IPS-18a (cell line): ENCODE measurements around the gene STOML1.
A peak's percentile ranks its signal among the peaks of the same experiment; 100 is the strongest.

Source experiments
- H3K27ac ChIP-seq: one replicate; pipeline ENCODE4 v1.5.1; 2013; ENCODE audit warnings: low read length
- H3K27me3 ChIP-seq: one replicate; pipeline ENCODE4 v1.6.1; 2013; ENCODE audit warnings: mild to moderate bottlenecking, low read length; ENCODE audit not compliant: control insufficient read depth, insufficient read depth
- H3K36me3 ChIP-seq: one replicate; pipeline ENCODE4 v1.6.1; 2013; ENCODE audit warnings: low read depth, low read length; ENCODE audit not compliant: control insufficient read depth
- H3K4me1 ChIP-seq: one replicate; pipeline ENCODE4 v1.6.1; 2013; ENCODE audit warnings: low read depth, low read length; ENCODE audit not compliant: control insufficient read depth
- H3K4me3 ChIP-seq: one replicate; pipeline ENCODE4 v1.5.1; 2013; ENCODE audit warnings: low read length
- H3K9ac ChIP-seq: one replicate; pipeline ENCODE4 v1.6.1; 2013; ENCODE audit warnings: mild to moderate bottlenecking, low read length, moderate library complexity
- H3K9me3 ChIP-seq: one replicate; pipeline ENCODE4 v1.6.1; 2013; ENCODE audit warnings: low read depth, low read length; ENCODE audit not compliant: control insufficient read depth

Gene STOML1, protein sequence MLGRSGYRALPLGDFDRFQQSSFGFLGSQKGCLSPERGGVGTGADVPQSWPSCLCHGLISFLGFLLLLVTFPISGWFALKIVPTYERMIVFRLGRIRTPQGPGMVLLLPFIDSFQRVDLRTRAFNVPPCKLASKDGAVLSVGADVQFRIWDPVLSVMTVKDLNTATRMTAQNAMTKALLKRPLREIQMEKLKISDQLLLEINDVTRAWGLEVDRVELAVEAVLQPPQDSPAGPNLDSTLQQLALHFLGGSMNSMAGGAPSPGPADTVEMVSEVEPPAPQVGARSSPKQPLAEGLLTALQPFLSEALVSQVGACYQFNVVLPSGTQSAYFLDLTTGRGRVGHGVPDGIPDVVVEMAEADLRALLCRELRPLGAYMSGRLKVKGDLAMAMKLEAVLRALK

DNA sequence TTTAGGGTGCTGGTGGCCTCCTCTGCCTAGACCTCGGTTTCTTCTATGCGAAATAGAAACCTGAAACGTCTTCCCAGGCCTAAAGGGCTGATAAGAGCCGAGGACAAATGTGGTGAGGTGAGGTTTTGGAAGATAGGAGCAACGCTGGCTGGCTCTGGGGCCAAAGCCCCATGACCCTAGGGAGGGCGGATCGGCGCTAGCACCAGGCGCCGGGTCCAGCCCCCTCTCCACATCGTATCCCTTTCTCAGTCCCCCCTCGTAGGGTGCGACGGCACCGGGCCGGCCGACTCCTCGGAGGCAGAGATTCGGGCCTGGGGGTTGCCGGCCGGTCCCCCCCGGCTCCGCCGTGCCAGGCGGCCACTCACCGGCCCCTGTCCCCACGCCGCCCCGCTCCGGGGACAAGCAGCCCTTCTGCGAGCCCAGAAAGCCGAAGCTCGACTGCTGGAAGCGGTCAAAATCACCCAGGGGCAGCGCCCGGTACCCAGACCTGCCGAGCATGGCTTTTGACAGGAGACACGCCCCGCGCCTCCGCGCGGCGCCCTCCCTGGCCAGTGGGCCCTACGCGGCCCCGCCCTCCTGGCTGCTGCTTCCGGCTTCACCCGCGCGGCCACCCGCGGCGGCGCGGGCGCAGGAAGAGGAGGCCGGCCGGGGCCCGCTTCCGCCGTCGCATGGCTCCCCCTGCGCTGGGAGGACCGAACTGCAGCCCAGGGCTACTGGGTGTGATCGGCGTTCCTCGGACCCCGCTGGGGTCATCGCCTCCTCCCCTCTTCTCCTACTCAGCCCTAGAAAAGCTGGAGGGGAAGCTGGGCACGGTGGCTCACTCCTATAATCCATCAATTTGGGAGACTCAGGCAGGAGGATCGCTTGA, at the start of gene STOML1:
TSS of gene STOML1 (minus strand) at position 570 of the 868 bp plus-strand sequence. CDS start at position 498, 72 bp downstream.
- peak within 1 kb of the TSS; percentile 71 for H3K4me3 ChIP-seq
- peaks cover 7% of the 10 kb centered on the region for H3K4me1 ChIP-seq
- no peaks in the 10 kb centered on the region for H3K9me3 ChIP-seq
- no peak within 1 kb of the TSS for H3K27ac ChIP-seq
- H3K36me3 ChIP-seq: no peaks in the 10 kb centered on the region
- H3K27me3 ChIP-seq: peaks cover 5% of the 10 kb centered on the region
- H3K9ac ChIP-seq: peak within 1 kb of the TSS; percentile 20

DNA sequence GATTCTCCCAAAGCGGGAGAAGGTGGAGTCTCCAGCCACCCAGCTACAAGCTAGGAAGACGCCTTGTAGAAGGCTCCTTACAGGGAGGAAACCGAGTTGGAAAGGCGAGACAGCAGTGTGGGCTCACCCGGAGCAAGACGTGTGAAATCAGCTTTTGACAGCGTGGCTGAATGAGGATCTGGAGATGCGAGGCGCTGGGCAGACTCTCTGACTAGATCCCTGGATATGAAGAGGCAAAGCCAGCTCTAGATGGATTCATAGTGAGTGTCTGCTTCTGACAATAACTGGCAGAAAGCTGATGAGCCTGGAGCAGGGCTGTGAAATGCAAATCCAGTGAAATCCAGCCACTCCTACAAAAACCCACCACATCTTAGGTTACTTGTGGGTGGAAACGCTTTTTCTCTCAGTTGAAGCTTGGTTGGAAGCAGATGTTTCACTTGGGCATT, 49.2 kb upstream of the STOML1 start:
- H3K27ac ChIP-seq: no peak overlapping the region

DNA sequence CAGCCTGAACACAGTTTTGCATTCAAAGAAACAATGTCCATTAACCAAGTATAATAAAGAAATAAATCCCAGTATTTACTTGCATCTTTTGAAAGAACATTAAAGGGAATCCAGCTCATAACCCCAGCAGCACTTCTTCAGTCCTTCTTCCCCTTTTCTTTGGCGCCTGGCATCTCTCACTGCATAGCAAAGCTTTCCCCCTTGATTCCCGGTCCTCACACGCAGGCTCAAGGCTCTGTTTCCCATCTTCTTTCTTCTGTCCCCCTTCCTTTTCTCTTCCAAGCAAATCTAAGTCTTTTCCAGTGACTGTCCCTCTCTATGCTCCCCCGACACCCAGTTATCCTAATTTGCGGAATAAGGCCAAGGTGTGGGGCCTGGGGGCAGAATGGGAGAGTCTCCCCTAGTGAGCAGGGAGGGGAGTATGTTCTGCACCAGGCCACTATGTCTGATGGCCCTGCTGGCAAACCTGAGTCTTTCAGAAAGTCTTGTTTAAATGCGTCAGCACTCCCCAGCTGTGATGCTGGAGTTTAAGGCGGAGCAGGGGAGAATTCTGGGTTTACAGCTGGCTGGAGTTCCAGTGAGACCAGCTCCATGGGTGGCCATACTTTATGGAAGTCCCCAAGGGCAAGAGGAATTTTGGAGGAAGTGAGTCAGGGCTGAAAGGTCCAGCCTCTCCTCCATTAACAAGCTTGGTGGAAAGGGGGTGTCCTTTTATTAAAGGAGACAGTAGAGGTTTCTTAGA, 48.2 kb upstream of the STOML1 start:
- no peaks in the 10 kb centered on the region for H3K9me3 ChIP-seq
- H3K27me3 ChIP-seq: no peaks in the 10 kb centered on the region
- H3K4me3 ChIP-seq: no peak overlapping the region
- H3K9ac ChIP-seq: no peak overlapping the region
- peaks cover 3% of the 10 kb centered on the region for H3K36me3 ChIP-seq
- peaks cover 6% of the 10 kb centered on the region for H3K4me1 ChIP-seq
- H3K27ac ChIP-seq: no peak overlapping the region

More for the DNA sequence above, 49.2 kb upstream of the STOML1 start:
- H3K4me1 ChIP-seq: peaks cover 6% of the 10 kb centered on the region
- no peaks in the 10 kb centered on the region for H3K36me3 ChIP-seq
- H3K9ac ChIP-seq: no peak overlapping the region
- H3K9me3 ChIP-seq: no peaks in the 10 kb centered on the region
- H3K27me3 ChIP-seq: no peaks in the 10 kb centered on the region
- no peak overlapping the region for H3K4me3 ChIP-seq

DNA sequence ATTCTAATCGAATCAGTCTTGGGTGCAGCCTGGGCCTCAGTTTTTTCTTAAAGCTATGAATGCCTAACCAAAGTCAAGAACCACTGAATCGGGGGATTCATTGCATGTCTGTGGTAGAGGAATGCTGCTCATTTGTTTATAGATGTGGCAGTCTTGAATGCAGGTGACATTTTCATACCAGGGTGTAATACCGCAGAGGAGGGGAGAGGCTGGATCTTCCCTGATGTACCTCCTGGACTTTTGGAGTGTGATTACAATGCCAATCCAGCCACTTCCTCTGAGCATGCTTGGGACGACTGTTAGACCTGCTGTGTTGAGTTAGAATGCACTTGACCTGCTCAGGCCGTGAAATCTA, 47.5 kb upstream of the STOML1 start:
- H3K27ac ChIP-seq: no peak overlapping the region
- peaks cover 6% of the 10 kb centered on the region for H3K4me1 ChIP-seq
- no peak overlapping the region for H3K4me3 ChIP-seq
- no peaks in the 10 kb centered on the region for H3K27me3 ChIP-seq
- no peak overlapping the region for H3K9ac ChIP-seq
- peaks cover 3% of the 10 kb centered on the region for H3K36me3 ChIP-seq
- H3K9me3 ChIP-seq: no peaks in the 10 kb centered on the region

DNA sequence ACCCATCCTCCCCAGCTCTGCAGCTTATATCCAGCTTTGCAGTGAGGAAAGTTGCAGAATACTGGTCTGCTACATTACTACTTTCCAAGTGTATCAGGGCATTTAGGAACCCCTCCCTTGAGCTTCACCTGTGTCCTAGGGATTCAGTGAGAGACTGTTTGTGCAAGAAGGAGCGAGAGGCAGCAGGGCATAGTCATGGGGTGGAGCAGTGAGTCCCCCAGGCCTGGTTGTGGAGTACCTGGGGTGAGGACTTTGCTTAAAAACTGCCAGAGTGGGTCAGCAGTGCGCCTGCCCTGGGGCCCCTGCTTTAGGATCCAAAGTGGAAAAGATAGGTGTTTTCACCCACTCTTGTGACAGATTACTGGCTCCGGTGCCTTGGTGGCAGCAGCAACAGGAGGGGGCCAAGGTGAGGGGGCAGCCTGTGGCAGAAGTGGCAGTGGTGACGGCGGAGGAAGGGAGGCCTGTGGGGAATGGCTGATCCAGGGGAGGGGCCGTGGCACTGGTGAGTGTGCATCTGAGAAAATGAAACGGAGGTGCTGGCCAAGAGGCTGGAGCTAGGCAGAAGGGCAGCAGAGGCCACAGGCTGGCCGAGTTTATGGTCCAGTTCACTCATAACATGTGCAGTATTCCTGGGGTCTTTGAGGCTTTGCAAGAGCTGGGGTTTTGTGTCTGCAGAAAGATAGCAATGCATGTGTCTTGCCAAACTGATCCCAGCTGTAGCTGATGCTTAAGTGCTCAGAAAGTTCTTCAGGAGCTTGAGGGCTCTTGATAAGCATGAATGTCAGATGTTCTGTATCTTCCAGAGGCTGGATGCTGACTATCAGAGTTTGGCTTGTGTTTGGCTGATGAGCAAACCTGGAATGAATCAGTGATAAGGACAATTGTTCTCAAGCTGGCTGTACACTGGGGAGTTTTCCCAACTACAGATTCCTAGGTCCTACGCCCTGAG, 46.9 kb upstream of the STOML1 start:
- no peak overlapping the region for H3K9ac ChIP-seq

DNA sequence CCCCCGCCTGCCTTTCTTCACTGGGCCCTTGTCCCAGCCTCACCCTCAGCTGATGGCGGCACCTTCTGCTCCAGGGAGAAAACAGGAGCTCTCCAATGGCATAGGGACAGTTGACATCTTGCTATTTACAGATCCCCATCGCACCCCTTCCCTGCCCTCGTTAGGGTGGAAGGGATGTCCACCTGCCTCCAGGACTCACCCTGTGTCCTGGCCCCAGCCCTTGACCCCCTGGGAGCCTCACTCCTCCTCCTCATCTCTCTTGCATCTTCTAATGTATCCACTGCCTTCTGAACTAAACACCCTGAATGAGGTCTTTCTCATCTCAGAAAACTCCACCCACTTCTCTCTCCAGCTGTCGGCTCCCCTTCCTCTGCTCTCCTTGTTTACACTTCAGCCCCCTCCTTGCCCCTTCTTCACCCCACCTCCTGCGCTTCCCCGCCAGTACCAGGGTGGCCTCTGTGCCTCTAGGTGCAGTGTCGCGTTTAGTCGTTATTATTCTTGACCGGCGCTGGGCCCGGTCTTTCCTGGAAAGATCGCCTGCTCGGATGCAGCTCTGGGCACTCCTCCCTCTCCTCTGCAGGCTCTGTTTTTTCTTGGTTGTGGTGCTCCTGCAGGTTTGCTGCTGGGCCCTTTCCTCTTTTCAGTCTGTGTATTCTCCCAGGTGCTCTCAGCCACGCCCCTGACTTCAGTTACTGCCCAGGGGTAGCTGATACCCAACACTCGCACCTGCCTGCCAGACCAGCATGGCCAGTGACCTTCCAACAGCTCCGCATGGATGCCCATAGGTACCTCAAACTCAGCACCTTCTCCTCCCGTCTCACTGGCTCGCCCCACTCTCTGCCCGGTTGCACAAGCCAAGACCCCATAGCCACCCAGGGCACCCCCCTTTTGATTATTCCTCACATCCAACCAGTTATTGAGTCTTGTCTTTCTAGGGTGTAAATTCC, 45.3 kb upstream of the STOML1 start:
- H3K27ac ChIP-seq: no peak overlapping the region
- H3K9me3 ChIP-seq: no peaks in the 10 kb centered on the region
- H3K27me3 ChIP-seq: no peaks in the 10 kb centered on the region
- H3K9ac ChIP-seq: no peak overlapping the region
- H3K4me3 ChIP-seq: no peak overlapping the region
- peaks cover 6% of the 10 kb centered on the region for H3K4me1 ChIP-seq
- peaks cover 3% of the 10 kb centered on the region for H3K36me3 ChIP-seq

More for the DNA sequence above, 46.9 kb upstream of the STOML1 start:
- Histone ChIP-seq H3K27ac (no peak overlapping the region), H3K36me3 (peaks cover 3% of the 10 kb centered on the region), H3K4me1 (peaks cover 6% of the 10 kb centered on the region), H3K27me3 (no peaks in the 10 kb centered on the region), H3K4me3 (no peak overlapping the region), H3K9me3 (no peaks in the 10 kb centered on the region)

DNA sequence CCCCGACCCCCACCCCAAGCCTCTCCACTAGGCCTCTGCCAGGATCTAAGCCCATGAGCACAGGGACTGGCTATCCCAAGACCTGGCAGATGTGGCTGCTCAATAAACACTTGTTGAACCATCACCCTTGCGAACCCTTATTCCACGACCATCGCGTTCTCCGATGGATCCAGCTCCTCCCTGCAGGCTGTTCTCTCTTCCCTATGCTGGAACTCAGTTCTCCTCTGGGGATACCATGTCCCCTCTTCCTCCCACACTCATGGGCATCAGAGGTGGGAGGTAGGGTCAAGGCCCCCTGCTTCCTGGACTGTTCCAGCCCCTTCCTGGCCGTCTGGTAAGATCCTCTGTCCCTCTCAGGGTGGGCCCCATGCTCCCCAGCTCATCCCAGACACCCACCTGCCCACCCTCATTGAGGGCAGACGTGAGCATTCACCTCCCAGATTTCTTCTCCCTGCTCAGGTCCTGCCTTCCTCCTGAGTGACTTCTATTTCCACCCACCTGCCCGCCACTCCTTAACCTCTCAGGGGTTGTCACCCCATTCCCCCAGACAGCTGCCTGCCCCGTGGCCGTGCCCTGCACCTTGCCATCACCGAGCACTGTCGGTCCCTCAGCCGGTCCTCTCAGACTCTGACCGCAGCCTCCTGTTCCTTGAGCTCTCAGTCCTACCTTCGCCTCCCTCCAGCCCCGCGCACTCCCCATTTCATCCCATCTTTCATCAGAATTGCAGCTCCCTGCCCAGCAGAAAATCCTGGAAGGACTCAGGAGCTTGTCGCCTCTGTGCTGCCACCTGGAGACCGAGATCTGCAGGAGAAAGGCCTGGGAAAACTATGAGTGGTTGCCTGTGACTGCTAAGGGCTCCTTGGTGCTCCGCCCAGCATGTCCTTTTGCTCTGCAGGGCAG, 44.4 kb upstream of the STOML1 start:
- no peaks in the 10 kb centered on the region for H3K27me3 ChIP-seq
- no peak overlapping the region for H3K27ac ChIP-seq
- H3K4me1 ChIP-seq: peaks cover 6% of the 10 kb centered on the region
- H3K9ac ChIP-seq: no peak overlapping the region
- H3K36me3 ChIP-seq: peaks cover 3% of the 10 kb centered on the region
- H3K9me3 ChIP-seq: no peaks in the 10 kb centered on the region
- no peak overlapping the region for H3K4me3 ChIP-seq

DNA sequence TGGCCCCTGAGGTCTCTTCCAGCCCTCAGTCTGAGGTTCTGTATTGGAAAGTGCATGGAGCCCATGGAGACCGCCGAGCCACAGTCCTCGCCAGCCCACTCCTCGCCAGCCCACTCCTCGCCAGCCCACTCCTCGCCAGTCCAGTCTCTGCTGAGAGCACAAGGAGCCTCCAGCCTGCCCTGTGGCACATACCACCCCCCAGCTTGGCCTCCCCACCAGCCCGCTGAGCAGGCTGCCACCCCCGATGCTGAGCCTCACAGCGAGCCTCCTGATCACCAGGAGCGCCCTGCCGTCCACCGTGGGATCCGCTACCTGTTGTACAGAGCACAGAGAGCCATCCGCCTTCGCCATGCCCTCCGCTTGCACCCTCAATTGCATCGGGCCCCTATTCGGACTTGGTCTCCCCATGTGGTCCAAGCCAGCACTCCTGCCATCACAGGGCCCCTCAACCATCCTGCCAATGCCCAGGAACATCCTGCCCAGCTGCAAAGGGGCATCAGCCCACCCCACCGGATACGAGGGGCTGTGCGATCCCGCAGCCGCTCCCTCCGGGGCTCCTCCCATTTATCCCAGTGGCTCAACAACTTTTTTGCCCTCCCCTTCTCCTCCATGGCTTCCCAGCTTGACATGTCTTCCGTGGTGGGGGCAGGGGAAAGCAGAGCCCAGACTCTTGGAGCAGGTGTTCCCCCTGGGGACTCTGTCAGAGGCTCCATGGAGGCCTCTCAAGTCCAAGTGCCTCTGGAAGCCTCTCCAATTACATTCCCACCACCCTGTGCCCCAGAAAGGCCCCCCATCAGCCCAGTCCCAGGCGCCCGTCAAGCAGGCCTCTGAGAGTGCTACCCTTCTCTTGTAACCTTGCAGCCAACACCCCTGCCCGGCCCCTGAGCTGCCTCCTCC, 43.3 kb upstream of the STOML1 start:
- Histone ChIP-seq H3K9ac (no peak overlapping the region), H3K9me3 (no peaks in the 10 kb centered on the region), H3K4me1 (peaks cover 3% of the 10 kb centered on the region), H3K27me3 (no peaks in the 10 kb centered on the region), H3K36me3 (peaks cover 3% of the 10 kb centered on the region), H3K27ac (no peak overlapping the region), H3K4me3 (no peak overlapping the region)
